Peyer's patch (tissue), 4 donors: ENCODE measurements around the gene INSRR. TPM values are rescaled to one million over a fixed set of nuclear protein-coding genes. Genes with fewer than 3 reads are reported as not detected.

Experiments
- DNase-seq, 3 donors: peaks; one replicate each; pipeline ENCODE4 v3.0.0-alpha.2; 2017 to 2019
- H3K27ac ChIP-seq, 4 donors: fragments of 200-600 bp; sonication (generic); one replicate each; pipeline ENCODE4 v1.5.1; 2016 to 2019
- H3K27me3 ChIP-seq, 2 donors: fragments of 200-600 bp; sonication (generic); one replicate each; pipeline ENCODE4 v1.5.1; 2019
- H3K36me3 ChIP-seq, 3 donors: fragments of 200-600 bp; sonication (generic); one replicate each; pipeline ENCODE4 v1.5.1; 2016 to 2019
- H3K4me1 ChIP-seq, 4 donors: fragments of 200-600 bp; sonication (generic); one replicate each; pipeline ENCODE4 v1.5.1; 2016 to 2019
- H3K4me3 ChIP-seq, 4 donors: fragments of 200-600 bp; sonication (generic); 1 replicate in 3 of 4; 2 replicates in 1 of 4; pipeline ENCODE4 v1.5.1; 2016 to 2019; ENCODE audit warnings: mild to moderate bottlenecking in 1 of 4
- H3K9me3 ChIP-seq, 4 donors: fragments of 200-600 bp; sonication (generic); one replicate each; pipeline ENCODE4 v1.5.1; 2016 to 2019; ENCODE audit warnings: mild to moderate bottlenecking in 1 of 4
- CTCF ChIP-seq, 6 experiments: fragments of 450-650 bp in 4 of 6; fragments of 200-600 bp in 2 of 6; sonication (generic) in 1 of 6; IDR thresholded peaks; one replicate each; pipeline ENCODE4 v1.5.1; 2017 to 2019; ENCODE audit warnings: antibody characterized with exemption in 6 of 6, mild to moderate bottlenecking in 3 of 6, moderate library complexity in 1 of 6
- POLR2A ChIP-seq, 2 donors: fragments of 450-650 bp; IDR thresholded peaks; one replicate each; pipeline ENCODE4 v1.5.1; 2017; ENCODE audit warnings: antibody characterized with exemption in 2 of 2, mild to moderate bottlenecking in 2 of 2, moderate library complexity in 2 of 2
- total RNA-seq, 4 donors: library from RNA; depleted of rRNA; stranded (reverse); fragments of >200 nt; gene quantifications; one replicate each; pipeline ENCODE4 v1.1.0, GENCODE V29; 2016

INSRR gene
- total RNA-seq, 4 donors from 2014 or later, result not detected

- H3K27me3 ChIP-seq, result peaks cover 0 to 20% of the 10 kb centered on the region in 2 donors
Observed at GRCh38 chr1:156858555-156858956, 361 bp downstream of the INSRR start.

GRCh38 chr1:156857532-156857931, 1.4 kb downstream of the INSRR start:
- H3K4me3 ChIP-seq, result no peak overlapping the region
- H3K27me3 ChIP-seq, result peaks cover 0 to 20% of the 10 kb centered on the region in 2 donors
- no peaks in the 10 kb centered on the region for H3K9me3 ChIP-seq
- H3K4me1 ChIP-seq, result peaks cover 0 to 28% (median 17%) of the 10 kb centered on the region in 4 donors
- no peak for DNase-seq
- no peak for TF ChIP-seq POLR2A (IDR thresholded peaks at IDR 0.05)
- TF ChIP-seq CTCF (IDR thresholded peaks at IDR 0.05), result no peak
- no peaks in the 10 kb centered on the region for H3K36me3 ChIP-seq
- no peak overlapping the region for H3K27ac ChIP-seq

More at GRCh38 chr1:156858555-156858956, 361 bp downstream of the INSRR start:
- H3K36me3 ChIP-seq, result no peaks in the 10 kb centered on the region
- H3K4me3 ChIP-seq, result peak overlapping the region in 1 of 4 donors; percentile 38
- H3K9me3 ChIP-seq, result no peaks in the 10 kb centered on the region
- TF ChIP-seq POLR2A (IDR thresholded peaks at IDR 0.05) (no peak), CTCF (IDR thresholded peaks at IDR 0.05) (no peak)
- DNase-seq, result no peak
- H3K4me1 ChIP-seq, result peaks cover 0 to 26% (median 17%) of the 10 kb centered on the region in 4 donors
- H3K27ac ChIP-seq, result no peak overlapping the region

GRCh38 chr1:156856282-156856785, 2.6 kb downstream of the INSRR start:
- Histone ChIP-seq H3K27ac (no peak overlapping the region), H3K4me3 (no peak overlapping the region), H3K4me1 (peaks cover 0 to 32% (median 17%) of the 10 kb centered on the region in 4 donors), H3K9me3 (no peaks in the 10 kb centered on the region), H3K36me3 (no peaks in the 10 kb centered on the region), H3K27me3 (peaks cover 0 to 17% of the 10 kb centered on the region in 2 donors)
- no peak for TF ChIP-seq CTCF (IDR thresholded peaks at IDR 0.05)
- TF ChIP-seq POLR2A (IDR thresholded peaks at IDR 0.05), result no peak
- DNase-seq, result no peak

GRCh38 chr1:156854634-156855033, 4.3 kb downstream of the INSRR start:
- TF ChIP-seq CTCF (IDR thresholded peaks at IDR 0.05) (no peak), POLR2A (IDR thresholded peaks at IDR 0.05) (no peak)
- peaks cover 0 to 2% of the 10 kb centered on the region in 2 donors for H3K27me3 ChIP-seq
- H3K4me3 ChIP-seq, result no peak overlapping the region
- H3K27ac ChIP-seq, result no peak overlapping the region
- H3K9me3 ChIP-seq, result no peaks in the 10 kb centered on the region
- H3K36me3 ChIP-seq, result no peaks in the 10 kb centered on the region
- peaks cover 0 to 15% (median 3%) of the 10 kb centered on the region in 4 donors for H3K4me1 ChIP-seq
- DNase-seq, result no peak

- Histone ChIP-seq H3K27me3 (no peaks in the 10 kb centered on the region), H3K27ac (no peak overlapping the region), H3K4me1 (peaks cover 0 to 6% (median 0%) of the 10 kb centered on the region in 4 donors), H3K36me3 (no peaks in the 10 kb centered on the region), H3K4me3 (no peak overlapping the region), H3K9me3 (no peaks in the 10 kb centered on the region)
- TF ChIP-seq CTCF (IDR thresholded peaks at IDR 0.05) (no peak), POLR2A (IDR thresholded peaks at IDR 0.05) (no peak)
- DNase-seq, result no peak
Observed at GRCh38 chr1:156853761-156854160, 5.2 kb downstream of the INSRR start.
